ENCODE data around the gene NME9.
"Not testable (repeated sequence)": the region's sequence is repeated elsewhere in the genome, so short reads cannot be mapped to it uniquely, and the experiment has no call there.

Gene NME9, protein sequence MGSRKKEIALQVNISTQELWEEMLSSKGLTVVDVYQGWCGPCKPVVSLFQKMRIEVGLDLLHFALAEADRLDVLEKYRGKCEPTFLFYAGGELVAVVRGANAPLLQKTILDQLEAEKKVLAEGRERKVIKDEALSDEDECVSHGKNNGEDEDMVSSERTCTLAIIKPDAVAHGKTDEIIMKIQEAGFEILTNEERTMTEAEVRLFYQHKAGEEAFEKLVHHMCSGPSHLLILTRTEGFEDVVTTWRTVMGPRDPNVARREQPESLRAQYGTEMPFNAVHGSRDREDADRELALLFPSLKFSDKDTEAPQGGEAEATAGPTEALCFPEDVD

DNA sequence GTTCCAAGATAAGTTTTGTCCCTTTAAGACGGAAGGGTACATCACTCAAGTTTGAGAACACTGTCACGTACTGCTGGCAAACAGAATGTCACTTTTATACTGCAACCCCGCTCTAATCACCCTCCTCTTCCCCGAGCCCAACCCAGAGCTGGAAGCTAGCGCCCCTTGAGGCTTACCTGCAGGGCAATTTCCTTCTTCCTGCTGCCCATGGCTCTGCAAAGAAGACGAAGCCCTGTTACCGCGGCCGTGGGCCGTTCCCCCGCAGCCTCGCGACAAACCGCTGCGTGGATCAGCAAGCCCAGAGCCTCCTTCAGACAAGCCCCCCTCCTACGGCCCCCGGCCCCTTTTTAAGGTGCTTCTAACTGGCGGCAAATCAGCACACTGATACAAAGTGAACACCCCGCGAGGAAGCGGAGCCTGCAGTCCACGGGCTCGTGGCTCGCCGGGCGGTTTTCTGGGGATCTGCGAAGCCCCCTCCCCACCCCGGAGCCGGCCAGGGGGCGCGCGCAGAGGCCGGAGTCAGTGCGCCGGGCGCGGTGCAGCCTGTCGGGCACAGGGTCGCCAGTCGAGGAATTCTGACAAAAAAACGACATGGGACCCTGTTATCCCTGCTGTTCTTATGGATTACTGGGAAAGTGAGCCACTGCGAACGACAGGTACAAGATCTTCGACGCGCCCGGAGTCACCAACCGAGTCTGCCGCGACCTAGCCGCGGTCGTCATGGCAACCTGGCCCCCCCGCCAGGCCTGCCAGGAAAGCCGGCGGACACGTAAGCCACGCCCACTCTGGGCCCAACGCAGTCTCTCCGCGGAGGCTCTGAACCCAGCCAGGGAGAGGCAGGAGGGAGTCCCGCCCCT, at the start of gene NME9:
NME9 (minus strand) TSS at position 725 of the 857 bp plus-strand sequence; CDS start at position 209, 516 bp downstream.
- peak; percentile 87 for DNase-seq

DNA sequence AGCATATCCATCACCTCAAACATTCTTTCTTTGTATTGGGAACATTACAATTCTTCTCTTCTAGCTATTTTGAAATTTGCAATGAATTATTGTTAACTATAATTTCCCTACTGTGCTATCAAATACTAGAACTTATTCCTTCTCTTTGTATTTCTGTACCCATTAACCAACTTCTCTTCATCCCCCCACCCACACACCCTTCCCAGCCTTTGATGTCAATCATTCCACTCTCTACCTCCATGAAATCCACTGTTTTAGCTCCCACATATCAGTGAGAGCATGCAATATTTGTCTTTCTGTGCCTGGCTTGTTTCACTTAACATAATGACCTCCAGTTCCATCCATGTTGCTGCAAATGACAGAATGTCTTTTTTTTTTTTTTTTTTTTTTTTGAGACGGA, 49.3 kb upstream of the NME9 start:
- DNase-seq, result no peak

DNA sequence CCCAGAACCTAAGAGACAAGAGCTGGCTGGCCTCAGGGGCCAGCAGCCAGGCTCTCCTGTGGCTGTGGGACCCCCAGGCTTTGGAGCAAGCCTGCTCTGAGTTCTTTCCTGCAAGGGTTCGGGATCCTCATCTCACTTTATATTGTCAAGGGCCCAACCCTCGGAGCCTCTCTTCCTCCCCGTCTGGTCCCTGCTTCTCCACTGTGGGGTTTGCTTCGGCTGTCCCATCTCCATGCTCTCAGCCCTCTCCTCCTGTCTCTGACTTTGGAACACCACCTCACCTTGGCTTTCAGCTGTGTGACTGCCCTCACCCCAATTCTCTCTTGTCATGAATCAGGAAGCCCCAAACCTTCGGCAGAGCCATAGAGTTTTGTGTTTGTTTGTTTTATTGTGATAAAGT, 48.7 kb upstream of the NME9 start:
- no peak for DNase-seq

DNA sequence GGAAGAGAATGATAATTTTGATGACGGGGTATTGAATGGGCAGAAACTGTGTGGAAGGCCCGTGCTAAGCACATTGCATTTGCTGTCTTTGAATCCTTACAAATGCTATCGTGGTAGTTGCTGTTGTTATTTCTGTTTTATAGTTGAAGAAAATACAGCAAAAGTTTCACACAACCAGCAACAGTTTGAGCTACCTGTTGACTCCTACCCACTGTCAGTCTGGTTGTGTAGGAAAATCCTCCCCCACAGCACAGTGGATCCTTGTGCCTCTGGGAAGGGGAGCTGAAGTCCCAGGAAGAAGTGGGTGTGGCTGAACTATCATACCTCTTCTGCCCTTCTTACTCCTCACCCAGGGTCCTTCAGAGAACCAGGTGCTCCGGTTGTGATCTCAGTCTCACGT, 48.2 kb upstream of the NME9 start:
- DNase-seq, result no peak

DNA sequence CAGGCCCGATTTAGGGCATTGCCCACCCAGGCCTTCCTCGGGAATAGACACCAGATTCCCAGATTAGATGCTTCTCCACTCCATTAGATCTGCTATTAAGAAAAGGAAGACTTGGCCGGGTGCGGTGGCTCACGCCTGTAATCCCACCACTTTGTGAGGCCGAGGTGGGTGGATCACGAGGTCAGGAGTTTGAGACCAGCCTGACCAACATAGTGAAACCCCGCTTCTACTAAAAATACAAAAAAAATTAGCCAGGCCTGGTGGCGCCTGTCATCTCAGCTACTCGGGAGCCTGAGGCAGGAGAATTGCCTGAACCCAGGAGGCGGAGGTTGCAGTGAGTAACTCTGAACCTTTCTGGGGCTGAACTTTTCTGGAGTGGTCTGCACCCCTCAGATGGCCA, 47.6 kb upstream of the NME9 start:
- DNase-seq, result not testable (repeated sequence)

GRCh38 chr3:138376663-138377062, 47.0 kb upstream of the NME9 start:
- no peak for DNase-seq

DNA sequence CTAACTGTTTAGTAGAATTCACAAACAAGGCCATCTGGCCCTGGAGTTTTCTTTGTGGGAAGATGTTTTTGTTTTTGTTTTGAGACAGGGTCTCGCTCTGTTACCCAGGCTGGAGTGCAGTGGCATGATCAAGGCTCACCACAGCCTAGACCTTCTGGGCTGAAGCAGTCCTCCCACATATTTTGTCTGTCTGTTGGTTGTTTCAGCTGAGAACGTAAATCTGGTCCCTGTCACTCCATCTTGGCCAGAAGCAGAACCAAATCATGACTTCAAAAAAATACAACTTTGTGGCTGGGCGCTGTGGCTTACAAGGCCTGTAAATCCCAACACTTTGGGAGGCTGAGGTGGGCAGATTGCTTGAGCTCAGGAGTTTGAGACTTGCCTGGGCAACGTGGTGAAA, 45.8 kb upstream of the NME9 start:
- DNase-seq, result no peak

DNA sequence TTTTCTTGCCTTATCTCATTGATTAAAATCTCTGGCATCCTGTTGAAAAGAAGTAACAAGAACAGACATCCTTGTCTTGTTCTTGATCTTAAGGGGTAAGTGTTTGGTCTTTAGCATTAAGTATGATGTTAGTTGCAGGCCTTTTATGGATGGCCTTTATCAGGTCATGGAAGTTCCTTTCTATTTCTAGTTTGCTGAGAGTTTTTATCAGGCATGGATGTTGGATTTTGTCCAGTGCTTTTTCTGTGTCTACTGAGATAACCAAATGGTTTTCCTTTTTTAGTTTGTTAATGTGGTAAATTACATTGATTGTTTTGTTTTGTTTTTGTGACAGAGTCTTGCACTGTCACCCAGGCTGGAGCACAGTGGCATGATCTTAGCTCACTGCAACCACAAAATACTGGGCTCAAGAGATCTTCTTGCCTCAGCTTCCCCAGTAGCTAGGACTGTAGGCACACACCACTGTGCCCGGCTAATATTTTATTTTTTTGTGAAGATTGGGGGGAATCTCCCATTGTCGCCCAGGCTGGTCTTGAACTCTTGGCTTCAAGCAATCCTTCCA, 45.0 kb upstream of the NME9 start:
- no peak for DNase-seq

DNA sequence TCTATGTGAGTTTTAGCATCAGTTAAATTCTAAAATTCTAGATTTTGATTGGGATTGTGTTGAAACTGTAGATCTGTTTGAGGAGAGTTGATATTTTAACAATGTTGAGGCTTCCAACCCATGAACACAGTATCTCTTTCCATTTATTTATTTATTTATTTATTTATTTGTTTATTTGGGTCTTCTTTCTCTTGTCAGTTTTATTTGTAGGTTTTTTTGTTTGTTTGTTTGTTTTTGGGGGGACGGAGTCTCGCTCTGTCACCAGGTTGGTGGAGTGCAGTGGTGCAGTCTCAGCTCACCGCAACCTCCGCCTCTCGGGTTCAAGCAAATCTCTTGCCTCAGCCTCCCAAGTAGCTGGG, 44.1 kb upstream of the NME9 start:
- DNase-seq, result no peak

DNA sequence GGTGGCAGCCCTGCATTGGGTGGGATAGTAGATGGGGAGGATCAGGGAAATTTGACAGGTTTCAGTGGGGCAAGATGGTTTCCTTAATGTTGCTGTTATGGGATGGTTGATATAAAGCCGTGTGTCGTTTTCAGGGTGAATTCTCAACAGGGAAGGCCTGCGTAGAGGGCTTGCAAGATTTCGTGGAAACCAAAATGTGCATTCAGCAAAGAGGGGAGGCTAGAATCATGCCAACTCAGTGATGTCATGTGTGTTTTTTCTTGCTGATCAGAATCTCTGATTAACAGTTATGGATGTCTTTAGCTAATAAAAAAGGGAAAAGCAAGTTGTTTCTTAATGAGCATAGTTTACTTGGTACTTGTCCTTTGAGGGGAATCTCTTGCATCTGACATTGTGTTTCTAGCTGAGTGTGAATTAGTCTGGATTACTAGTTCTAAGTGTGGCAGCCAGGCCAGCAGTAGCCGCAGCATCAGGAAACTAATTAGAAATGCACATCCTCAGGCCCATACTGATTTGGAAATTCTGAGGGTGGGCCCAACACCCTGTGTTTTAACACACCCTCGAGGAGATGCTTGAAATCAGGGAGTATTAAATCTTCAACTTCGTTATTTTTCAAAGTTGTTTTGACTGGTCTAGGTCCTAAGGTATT, 43.6 kb upstream of the NME9 start:
- DNase-seq, result no peak

- DNase-seq, result no peak
Observed at GRCh38 chr3:138371070-138371965, 41.7 kb upstream of the NME9 start.

GRCh38 chr3:138370321-138370720, 40.7 kb upstream of the NME9 start:
- no peak for DNase-seq

- DNase-seq, result no peak
Observed at GRCh38 chr3:138369151-138369900, 39.7 kb upstream of the NME9 start.

DNA sequence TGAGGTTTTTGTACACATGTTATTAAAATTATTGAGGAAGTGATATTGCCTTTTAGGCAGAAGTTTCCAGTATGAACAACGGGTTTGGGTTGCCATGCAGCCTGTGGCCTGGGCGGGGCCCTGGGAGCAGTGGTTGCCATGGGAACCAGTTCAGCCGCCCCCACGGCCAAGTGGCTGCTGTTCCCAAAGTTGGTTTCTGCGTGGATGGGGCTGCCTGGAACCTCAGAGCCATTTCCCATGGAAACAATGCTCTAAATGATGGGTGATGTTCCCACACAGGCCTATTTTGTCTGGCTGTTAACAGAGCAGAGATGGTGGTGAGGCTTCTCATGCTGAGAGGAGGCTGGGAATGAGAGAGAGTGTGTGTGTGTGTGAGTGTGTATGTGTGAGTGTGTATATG, 38.3 kb upstream of the NME9 start:
- no peak for DNase-seq

DNA sequence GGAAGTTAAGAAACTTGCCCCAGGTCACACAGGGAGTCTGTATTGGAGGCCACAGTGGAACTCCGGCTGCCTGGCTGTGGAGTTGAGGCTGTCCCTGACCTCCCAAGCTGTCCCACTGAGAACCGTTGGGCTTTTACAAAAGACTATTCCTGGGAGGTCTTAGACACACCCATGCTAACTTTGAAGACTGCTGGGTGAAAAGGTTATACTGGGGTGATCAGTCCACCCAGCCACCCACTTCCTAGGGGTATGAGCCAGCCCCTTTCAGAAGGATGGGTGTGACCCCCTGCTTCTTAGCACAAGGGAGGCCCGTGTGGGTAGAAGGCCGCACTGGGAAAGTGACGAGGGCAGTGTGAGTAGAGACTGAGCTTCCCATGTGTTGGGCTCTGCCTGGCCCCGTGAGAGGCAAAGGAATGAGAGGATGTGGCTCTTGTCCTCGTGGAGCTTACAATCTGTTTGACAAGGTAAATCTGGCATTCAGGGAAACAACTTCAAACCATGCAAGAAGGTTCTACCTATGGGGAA, 37.7 kb upstream of the NME9 start:
- DNase-seq, result no peak

GRCh38 chr3:138366006-138366759, 36.5 kb upstream of the NME9 start:
- DNase-seq, result no peak

- no peak for DNase-seq
Observed at GRCh38 chr3:138365253-138365555, 35.6 kb upstream of the NME9 start.

DNA sequence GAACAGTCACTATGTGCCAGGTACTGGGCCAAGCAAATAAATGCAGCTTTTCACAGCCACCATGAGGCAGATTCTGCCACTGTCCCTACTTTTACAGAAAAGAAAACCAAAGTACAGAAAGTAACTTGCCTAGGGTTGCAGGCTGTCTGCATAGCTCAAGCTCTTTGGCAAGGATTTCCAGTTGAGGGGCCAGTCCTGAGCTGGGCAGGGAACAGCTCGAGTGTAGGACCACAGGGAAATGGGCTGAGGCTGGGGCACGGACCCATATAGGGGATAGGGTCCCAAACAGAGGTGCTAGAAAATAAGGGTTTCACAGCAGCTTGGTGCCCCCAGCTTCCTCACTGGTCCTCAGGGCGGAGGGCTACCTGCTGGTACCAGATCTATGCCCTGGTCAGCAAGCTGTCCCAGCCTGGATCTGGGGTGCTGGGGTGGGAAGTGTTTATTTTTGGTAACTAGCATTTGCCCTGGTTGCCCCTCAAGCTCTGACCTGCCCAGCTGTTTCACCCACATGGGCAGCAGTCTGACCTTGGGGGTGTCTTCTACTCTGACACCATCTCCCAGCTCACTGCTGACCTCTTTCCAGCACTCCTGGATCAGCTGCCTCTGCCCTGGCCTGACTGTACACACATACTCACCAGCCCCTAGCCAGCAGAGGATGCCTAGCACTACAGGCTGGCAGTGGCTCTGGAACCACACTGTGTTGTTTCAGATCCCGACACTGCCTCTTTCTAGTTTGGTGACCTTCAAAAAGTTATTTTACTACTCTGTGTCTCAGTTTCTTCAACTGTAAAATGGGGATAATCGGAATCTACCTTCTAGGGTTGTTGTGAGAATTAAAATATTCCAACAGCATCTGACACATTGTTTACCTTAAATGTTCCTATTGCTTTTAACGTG, 35.0 kb upstream of the NME9 start:
- no peak for DNase-seq

- DNase-seq, result no peak
Observed at GRCh38 chr3:138363322-138363721, 33.7 kb upstream of the NME9 start.

- DNase-seq, result no peak
Observed at GRCh38 chr3:138362538-138362937, 32.9 kb upstream of the NME9 start.

Data from stimulated activated CD4-positive, alpha-beta T cell treated with anti-CD3 and anti-CD28 coated beads, Interleukin-4, amount 100 ng/mL, for 1 hour (primary cell).